Stomach (tissue), 4 donors: ENCODE measurements around the gene CDK2AP2.

ENCODE experiments used
- CTCF ChIP-seq, 7 experiments: fragments of 450-650 bp in 4 of 7; fragments of 200-600 bp in 3 of 7; sonication (generic) in 3 of 7; IDR thresholded peaks; one replicate each; pipeline ENCODE4 v1.5.1; 2016 to 2019; ENCODE audit warnings: antibody characterized with exemption in 7 of 7, control low read depth in 2 of 7, mild to moderate bottlenecking in 1 of 7
- EP300 ChIP-seq: sonication (generic); formaldehyde crosslinking; IDR thresholded peaks from one replicate; pipeline ENCODE4 v1.6.1; 2017; ENCODE audit warnings: antibody characterized with exemption
- POLR2A ChIP-seq, 4 donors: fragments of 450-650 bp; IDR thresholded peaks; one replicate each; pipeline ENCODE4 v1.6.1; 2016; ENCODE audit warnings: antibody characterized with exemption in 4 of 4, control low read depth in 2 of 4, mild to moderate bottlenecking in 1 of 4, moderate library complexity in 1 of 4
- POLR2AphosphoS5 ChIP-seq, 3 donors: sonication (generic); formaldehyde crosslinking; IDR thresholded peaks; one replicate each; pipeline ENCODE4 v1.6.1; 2016; ENCODE audit warnings: antibody characterized with exemption in 3 of 3

GRCh38 chr11:67484847-67485311 is 23.1 kb downstream of the CDK2AP2 start:
- TF ChIP-seq CTCF (IDR thresholded peaks at IDR 0.05), result no peak
- TF ChIP-seq POLR2AphosphoS5 (IDR thresholded peaks at IDR 0.05), result no peak
- no peak for TF ChIP-seq POLR2A (IDR thresholded peaks at IDR 0.05)
- TF ChIP-seq EP300, result no peak
